Measurements from ENCODE around the gene PDHB.

PDHB gene

GRCh38 chr3:58433400-58434167 is at the start of gene PDHB:
Gene PDHB (minus strand): TSS chr3:58433832. CDS start chr3:58433809, 23 bp downstream.
- H3K4me3 ChIP-seq (ENCODE audit: low read depth, low read length), result peak within 1 kb of the TSS; percentile 82
- DNase-seq (ENCODE audit: low read depth), result peak; percentile 69

DNA sequence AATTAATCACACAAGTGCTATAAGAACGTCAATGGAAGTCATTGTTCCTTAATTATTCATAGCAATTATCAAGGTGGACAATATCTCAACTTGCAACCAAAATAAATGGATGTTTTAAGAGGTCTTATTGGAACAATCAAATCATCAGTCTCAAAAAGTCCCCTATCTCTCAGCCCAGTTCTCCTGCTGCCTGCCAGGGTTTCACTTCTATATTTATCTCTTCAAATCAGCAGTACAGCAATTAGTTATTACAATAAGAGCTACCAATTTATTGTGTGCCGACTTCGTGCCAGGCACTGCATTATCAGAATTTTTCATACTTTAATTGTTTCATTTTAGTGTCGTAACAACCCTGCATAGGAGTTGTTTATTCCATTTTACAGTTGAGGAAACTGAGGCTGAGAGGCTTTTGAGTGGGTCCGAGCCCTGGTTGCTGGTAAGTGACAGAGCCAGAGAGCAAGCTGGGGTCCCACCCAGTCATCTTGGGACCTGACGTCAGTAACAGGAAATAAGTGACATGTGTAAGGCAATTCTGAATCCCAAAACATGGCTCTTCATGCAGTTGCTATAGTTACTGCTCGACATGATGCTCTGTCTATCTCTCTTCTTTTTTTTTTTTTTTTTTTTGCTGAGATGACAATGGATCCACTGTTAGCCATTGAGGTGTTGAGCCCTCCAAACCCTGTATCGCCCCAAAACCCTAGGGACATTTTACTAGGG is 49.4 kb upstream of the PDHB start:
- DNase-seq (ENCODE audit: low read depth), result no peak
- H3K4me3 ChIP-seq (ENCODE audit: low read depth, low read length), result no peak overlapping the region

DNA sequence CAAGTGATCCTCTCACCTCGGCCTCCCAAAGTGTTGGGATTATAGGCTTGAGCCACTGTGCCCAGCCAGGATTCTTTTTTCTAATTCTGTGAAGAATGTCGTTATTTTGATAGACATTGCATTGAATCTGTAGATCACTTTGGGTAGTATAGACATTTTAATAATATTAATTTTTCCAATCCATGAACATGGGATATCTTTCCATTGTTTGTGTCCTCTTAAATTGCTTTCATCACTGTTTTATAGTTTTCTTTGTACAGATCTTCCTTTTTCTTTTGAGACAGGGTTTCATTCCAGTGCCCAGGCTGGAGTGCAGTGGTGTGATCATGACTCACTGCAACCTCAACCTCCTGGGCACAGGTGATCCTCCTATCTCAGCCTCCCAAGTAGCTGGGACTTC is 46.7 kb upstream of the PDHB start:
- DNase-seq (ENCODE audit: low read depth), result no peak

GRCh38 chr3:58478781-58479180 is 45.1 kb upstream of the PDHB start:
- no peak overlapping the region for H3K4me3 ChIP-seq (ENCODE audit: low read depth, low read length)
- no peak for DNase-seq (ENCODE audit: low read depth)

More for the DNA sequence above, 46.7 kb upstream of the PDHB start:
- H3K4me3 ChIP-seq (ENCODE audit: low read depth, low read length), result no peak overlapping the region

GRCh38 chr3:58474967-58475578 is 41.4 kb upstream of the PDHB start:
- DNase-seq (ENCODE audit: low read depth), result no peak
- H3K4me3 ChIP-seq (ENCODE audit: low read depth, low read length), result no peak overlapping the region

DNA sequence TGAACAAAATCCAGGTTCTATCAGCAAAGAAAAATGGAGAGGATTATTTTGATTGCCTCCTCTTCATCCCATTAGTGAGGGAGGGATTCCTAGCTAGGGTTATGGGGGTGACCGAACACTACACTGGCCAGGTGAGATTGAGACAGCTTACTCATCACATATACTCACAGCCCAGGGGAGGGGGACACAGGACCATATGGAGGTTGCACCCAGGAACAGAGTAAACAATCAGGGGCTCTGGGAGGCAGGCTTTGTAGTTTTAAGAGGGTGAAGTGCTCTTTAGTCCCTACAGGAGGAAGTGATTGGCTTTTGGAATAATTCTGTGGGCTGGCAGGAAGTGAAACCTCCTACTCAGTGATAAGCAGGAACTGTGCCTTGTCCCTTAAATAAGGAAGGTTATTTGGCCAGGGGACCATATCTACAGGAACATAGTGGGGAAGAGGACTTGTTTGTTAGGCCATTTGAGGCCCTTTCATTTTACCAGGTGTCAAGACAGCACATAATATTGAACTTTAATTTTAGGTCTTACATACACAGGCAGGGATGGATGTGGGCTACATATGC is 40.8 kb upstream of the PDHB start:
- DNase-seq (ENCODE audit: low read depth), result no peak
- H3K4me3 ChIP-seq (ENCODE audit: low read depth, low read length), result no peak overlapping the region

- no peak overlapping the region for H3K4me3 ChIP-seq (ENCODE audit: low read depth, low read length)
- no peak for DNase-seq (ENCODE audit: low read depth)
Measured at GRCh38 chr3:58473275-58473674, 39.6 kb upstream of the PDHB start.

DNA sequence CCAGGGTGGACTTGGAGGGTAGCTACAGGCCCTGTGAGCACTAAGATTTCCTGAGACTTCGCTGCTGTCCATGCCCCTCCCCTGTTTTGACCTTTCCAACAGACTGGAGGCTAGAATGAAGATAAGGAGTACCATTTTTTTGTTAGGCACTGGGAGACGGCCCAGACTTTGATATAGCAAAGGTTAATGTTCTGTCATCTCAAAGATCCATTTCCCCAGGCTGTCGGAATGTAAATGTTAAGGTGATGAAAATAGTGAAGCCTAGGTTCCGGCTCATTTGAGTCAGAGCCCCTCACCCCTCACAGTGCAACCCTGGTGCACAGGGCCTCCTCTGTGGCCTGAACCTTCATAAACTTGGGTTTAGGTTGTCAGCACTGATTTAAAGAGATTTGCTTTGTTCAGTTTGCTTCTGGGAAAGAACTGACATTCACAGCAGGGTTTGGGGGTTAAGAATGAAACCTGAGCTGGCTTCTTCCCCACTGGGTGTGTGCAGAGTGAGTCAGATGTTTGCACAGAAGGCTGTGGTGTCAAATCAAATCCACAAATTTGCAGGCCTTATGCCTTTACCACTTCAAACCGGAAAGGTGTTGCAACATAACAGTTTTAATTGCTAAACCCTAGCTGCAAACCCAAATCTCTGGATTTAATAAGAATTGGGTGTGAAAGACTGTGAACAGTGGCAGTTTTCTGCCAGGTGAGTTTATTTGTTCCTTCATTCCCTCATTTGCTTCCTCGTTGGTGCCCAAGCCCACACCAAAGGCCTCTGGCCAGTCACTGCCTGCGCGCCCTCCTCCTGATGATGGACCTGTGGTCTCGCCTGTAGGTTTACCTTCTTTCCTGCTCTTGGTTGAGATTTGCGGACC is 37.6 kb upstream of the PDHB start:
- peak; percentile 93 for DNase-seq (ENCODE audit: low read depth)
- no peak overlapping the region for H3K4me3 ChIP-seq (ENCODE audit: low read depth, low read length)

- H3K4me3 ChIP-seq (ENCODE audit: low read depth, low read length), result no peak overlapping the region
- no peak for DNase-seq (ENCODE audit: low read depth)
Measured at GRCh38 chr3:58470363-58471024, 36.9 kb upstream of the PDHB start.

DNA sequence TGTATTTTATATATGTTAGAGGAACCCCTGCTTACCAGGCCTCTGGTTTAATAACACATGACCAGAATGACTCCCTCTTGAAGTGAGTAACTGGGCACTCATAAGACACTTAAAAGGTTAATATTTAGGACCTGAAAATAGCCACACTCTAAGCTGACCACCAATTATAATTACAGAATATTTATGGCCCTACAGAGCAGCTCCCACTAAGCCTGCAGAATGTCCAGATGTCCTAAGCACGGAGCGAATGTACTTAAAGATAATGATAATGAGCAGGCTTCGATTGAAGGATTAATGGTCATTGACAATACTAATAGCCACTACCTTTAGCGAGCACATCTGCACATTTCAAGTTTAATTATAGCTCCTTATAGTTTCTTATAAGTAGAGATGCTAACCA is 35.5 kb upstream of the PDHB start:
- H3K4me3 ChIP-seq (ENCODE audit: low read depth, low read length), result no peak overlapping the region
- DNase-seq (ENCODE audit: low read depth), result no peak

GRCh38 chr3:58466899-58467563 is 33.4 kb upstream of the PDHB start:
- no peak for DNase-seq (ENCODE audit: low read depth)
- no peak overlapping the region for H3K4me3 ChIP-seq (ENCODE audit: low read depth, low read length)

DNA sequence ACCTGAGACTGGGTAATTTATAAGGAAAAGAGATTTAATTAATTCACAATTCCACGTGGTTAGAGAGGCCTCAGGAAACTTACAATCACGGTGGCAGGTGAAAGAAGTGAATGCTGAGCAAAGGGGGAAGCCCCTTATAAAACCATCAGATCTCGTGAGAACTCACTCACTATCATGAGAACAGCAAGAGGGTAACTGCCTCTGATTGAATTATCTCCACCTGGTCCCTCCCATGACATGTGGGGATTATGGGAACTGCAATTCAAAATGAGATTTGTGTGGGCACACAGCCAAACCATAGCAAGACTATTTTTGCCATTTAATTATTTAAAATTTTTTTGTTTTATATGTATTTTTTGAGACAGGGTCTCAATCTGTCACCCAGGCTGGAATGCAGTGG is 31.2 kb upstream of the PDHB start:
- no peak for DNase-seq (ENCODE audit: low read depth)
- no peak overlapping the region for H3K4me3 ChIP-seq (ENCODE audit: low read depth, low read length)

- peak; percentile 84 for DNase-seq (ENCODE audit: low read depth)
- H3K4me3 ChIP-seq (ENCODE audit: low read depth, low read length), result no peak overlapping the region
Measured at GRCh38 chr3:58463942-58464271, 30.3 kb upstream of the PDHB start.

DNA sequence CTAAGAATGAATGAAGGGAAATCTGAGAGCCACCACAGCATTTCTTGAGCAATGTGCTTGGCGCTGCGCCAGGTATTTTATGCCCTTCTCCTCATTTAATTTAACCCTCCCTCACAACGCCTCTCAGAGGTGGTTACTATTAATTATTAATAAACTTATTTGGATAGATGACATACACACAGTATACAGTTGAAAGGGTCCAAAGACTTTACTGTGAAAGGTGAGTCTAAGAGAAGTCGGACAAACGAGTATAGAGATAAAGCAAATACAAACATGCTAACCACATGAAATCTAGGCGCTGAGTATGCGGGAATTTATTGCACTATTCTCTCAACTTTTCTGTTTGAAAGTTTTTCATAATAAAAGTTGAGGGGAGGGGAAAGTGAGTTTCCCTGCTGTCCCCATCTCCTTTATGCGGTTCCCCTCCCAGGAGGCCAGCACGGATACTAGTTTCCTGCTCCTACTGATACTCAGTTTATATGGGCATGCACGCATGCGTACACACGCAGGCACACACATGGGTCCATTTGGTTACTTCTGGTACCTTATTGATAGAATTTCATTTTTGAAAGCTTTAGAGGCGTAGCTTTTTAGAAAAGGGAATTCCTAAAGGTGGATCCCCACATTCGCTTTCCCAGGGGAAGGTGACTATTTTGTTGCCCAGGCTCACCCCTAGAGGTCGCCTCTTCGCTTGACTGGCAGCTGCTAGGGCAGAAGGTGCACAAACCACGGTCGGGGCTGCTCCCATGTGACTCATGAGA is 29.7 kb upstream of the PDHB start:
- DNase-seq (ENCODE audit: low read depth), result peak; percentile 37
- no peak overlapping the region for H3K4me3 ChIP-seq (ENCODE audit: low read depth, low read length)

DNA sequence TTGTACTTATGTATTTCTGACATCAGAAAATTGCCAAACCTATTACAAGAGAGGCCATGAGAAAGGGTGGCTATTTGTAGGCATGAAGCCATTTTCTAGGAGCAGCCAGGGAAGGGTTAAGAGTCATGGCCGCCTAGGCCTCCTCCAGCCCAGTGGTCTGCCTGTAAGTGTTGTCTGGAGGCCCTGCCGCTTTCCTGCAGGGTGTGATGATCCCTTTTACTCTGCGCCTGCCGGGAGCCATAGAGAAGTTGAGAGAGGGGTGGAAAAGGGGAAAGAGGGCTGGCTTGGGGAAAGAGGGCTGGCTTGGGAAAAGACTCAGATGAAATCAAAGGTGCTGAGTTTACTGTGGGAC is 29.2 kb upstream of the PDHB start:
- no peak overlapping the region for H3K4me3 ChIP-seq (ENCODE audit: low read depth, low read length)
- DNase-seq (ENCODE audit: low read depth), result no peak

DNA sequence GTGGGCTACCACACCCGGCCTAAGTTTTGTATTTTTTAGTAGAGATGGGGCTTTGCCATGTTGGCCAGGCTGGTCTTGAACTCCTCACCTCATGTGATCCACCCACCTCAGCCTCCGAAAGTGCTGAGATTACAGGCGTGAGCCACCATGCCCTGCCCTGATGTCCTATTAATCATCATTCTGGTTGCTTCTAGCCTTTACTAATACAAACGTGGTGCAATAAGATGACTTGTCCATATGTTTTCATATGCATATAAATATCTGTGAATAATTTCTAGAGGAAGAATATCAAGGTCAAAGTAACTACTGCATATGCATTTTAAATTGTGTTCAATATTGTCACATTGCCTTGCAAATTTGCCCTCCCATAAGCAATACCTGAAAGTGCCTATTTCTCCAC is 25.5 kb upstream of the PDHB start:
- DNase-seq (ENCODE audit: low read depth), result no peak
- no peak overlapping the region for H3K4me3 ChIP-seq (ENCODE audit: low read depth, low read length)

DNA sequence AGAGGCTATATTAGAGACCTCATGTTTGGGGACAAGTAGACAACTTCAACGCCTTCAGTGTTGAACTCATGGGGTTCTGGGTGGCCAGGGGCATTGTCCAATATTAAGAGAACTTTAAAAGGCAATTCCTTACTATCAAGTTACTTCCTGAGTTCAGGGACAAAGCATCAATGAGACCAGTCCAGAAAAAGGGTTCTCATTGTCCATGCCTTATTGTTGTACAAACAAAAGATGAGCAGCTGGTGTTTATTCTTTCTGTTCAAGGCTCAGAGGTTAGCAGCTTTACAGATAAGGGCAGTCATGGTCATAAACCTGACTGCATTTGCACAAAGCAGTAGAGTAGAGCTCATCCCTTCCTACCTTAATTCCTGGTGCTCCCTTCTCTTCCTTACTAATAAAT is 18.5 kb upstream of the PDHB start:
- H3K4me3 ChIP-seq (ENCODE audit: low read depth, low read length), result no peak overlapping the region
- DNase-seq (ENCODE audit: low read depth), result no peak

Measured in skeletal muscle cell (primary cell).